ENCODE data around the gene TMEM109. TPM values are rescaled to one million over a fixed set of nuclear protein-coding genes. Genes with fewer than 3 reads are reported as not detected.

Gene TMEM109
- total RNA-seq, 1 donor from 2014 or later = 72.8 TPM

- H3K27me3 ChIP-seq (ENCODE audit: insufficient read depth, low read length) = no peaks in the 10 kb centered on the region
- H3K9me3 ChIP-seq (ENCODE audit: insufficient read depth, low read depth, low read length) = no peaks in the 10 kb centered on the region
- H3K27ac Mint-ChIP-seq (ENCODE audit: unreplicated experiment) = peak within 1 kb of the TSS; percentile 58
- H4K20me1 ChIP-seq (ENCODE audit: insufficient read depth, low read length) = peaks cover 33% of the 10 kb centered on the region
- H3K4me2 ChIP-seq (ENCODE audit: low read length) = peak within 1 kb of the TSS; percentile 95
- H3K9ac ChIP-seq (ENCODE audit: low read length) = peak within 1 kb of the TSS; percentile 83
- H3K36me3 ChIP-seq (ENCODE audit: insufficient read depth, low read length) = peaks cover 15% of the 10 kb centered on the region
- no peak within 1 kb of the TSS for H3K27ac ChIP-seq (ENCODE audit: low read depth, low read length)
- peak within 1 kb of the TSS; percentile 86 for H3K4me3 Mint-ChIP-seq (ENCODE audit: unreplicated experiment)
- TF ChIP-seq CTCF (IDR thresholded peaks at IDR 0.05; ENCODE audit: insufficient read depth, low read depth, low read length) = no peak
- H3K27me3 Mint-ChIP-seq (ENCODE audit: low read depth, unreplicated experiment) = no peaks in the 10 kb centered on the region
- no peak for FAIRE-seq
- peaks cover 25% of the 10 kb centered on the region for H3K36me3 Mint-ChIP-seq (ENCODE audit: low read depth, unreplicated experiment)
- H3K79me2 ChIP-seq (ENCODE audit: insufficient read depth, low read length) = peaks cover 12% of the 10 kb centered on the region
- peak within 1 kb of the TSS; percentile 57 for H2AFZ ChIP-seq (ENCODE audit: low read depth, low read length)
- peak within 1 kb of the TSS; percentile 67 for H3K4me3 ChIP-seq (ENCODE audit: insufficient read depth, low read depth, low read length)
- H3K4me1 ChIP-seq (ENCODE audit: insufficient read depth, low read length) = peaks cover 23% of the 10 kb centered on the region
- peaks cover 1% of the 10 kb centered on the region for H3K9me3 Mint-ChIP-seq (ENCODE audit: unreplicated experiment)
- peaks cover 13% of the 10 kb centered on the region for H3K4me1 Mint-ChIP-seq (ENCODE audit: low read depth, unreplicated experiment)
- peak; percentile 59 for DNase-seq (ENCODE audit: low read depth)
Measured at GRCh38 chr11:60924110-60924905, 10.3 kb downstream of the TMEM109 start, which contains the start of gene TMEM132A. Gene TMEM132A, plus strand, starts transcription at chr11:60924460. Its CDS starts 174 bp downstream, at chr11:60924634.

GRCh38 chr11:60924906-60925853, 11.2 kb downstream of the TMEM109 start:
- Histone ChIP-seq H3K4me1 (ENCODE audit: insufficient read depth, low read length) (peaks cover 19% of the 10 kb centered on the region), H3K9ac (ENCODE audit: low read length) (peak overlapping the region; percentile 83), H3K27me3 (ENCODE audit: insufficient read depth, low read length) (no peaks in the 10 kb centered on the region), H3K4me2 (ENCODE audit: low read length) (peak overlapping the region; percentile 95), H3K79me2 (ENCODE audit: insufficient read depth, low read length) (peaks cover 8% of the 10 kb centered on the region), H3K4me3 (ENCODE audit: insufficient read depth, low read depth, low read length) (peak overlapping the region; percentile 67), H3K36me3 (ENCODE audit: insufficient read depth, low read length) (peaks cover 12% of the 10 kb centered on the region), H4K20me1 (ENCODE audit: insufficient read depth, low read length) (peaks cover 27% of the 10 kb centered on the region), H3K9me3 (ENCODE audit: insufficient read depth, low read depth, low read length) (no peaks in the 10 kb centered on the region), H2AFZ (ENCODE audit: low read depth, low read length) (peak overlapping the region; percentile 57), H3K27ac (ENCODE audit: low read depth, low read length) (no peak overlapping the region)
- Mint-ChIP-seq H3K4me3 (ENCODE audit: unreplicated experiment) (peak overlapping the region; percentile 86), H3K27me3 (ENCODE audit: low read depth, unreplicated experiment) (no peaks in the 10 kb centered on the region), H3K36me3 (ENCODE audit: low read depth, unreplicated experiment) (peaks cover 27% of the 10 kb centered on the region), H3K27ac (ENCODE audit: unreplicated experiment) (peak overlapping the region; percentile 58), H3K4me1 (ENCODE audit: low read depth, unreplicated experiment) (peaks cover 8% of the 10 kb centered on the region), H3K9me3 (ENCODE audit: unreplicated experiment) (peaks cover 1% of the 10 kb centered on the region)
- DNase-seq (ENCODE audit: low read depth) (no peak), FAIRE-seq (no peak)
- TF ChIP-seq CTCF (IDR thresholded peaks at IDR 0.05; ENCODE audit: insufficient read depth, low read depth, low read length) (no peak), EZH2 (IDR thresholded peaks at IDR 0.05; ENCODE audit: insufficient read depth, low read length) (no peak)

All from astrocyte (in vitro differentiated cells and primary cell).